HEK293 (cell line): Measurements from ENCODE around the gene AMT.

Source experiments
- CTCF ChIP-seq: fragments of 450-650 bp; formaldehyde crosslinking; IDR thresholded peaks from 2 replicates; pipeline ENCODE4 v1.5.1; 2016; ENCODE audit warnings: missing biosample characterization, missing genetic modification characterization
- KLF7 ChIP-seq: fragments of 450-650 bp; formaldehyde crosslinking; IDR thresholded peaks from 2 replicates; pipeline ENCODE4 v1.5.1; 2016; ENCODE audit warnings: missing biosample characterization, missing genetic modification characterization, borderline replicate concordance
- PRDM1 ChIP-seq: fragments of 450-650 bp; formaldehyde crosslinking; IDR thresholded peaks from 2 replicates; pipeline ENCODE4; 2016; ENCODE audit warnings: missing biosample characterization, missing genetic modification characterization
- REST ChIP-seq: fragments of 450-650 bp; formaldehyde crosslinking; IDR thresholded peaks from 2 replicates; pipeline ENCODE4 v1.5.1; 2016; ENCODE audit warnings: missing biosample characterization, missing genetic modification characterization
- ZNF148 ChIP-seq: fragments of 450-650 bp; formaldehyde crosslinking; IDR thresholded peaks from 2 replicates; pipeline ENCODE4 v1.5.0; 2017; ENCODE audit warnings: missing biosample characterization, missing genetic modification characterization, borderline replicate concordance
- ZNF311 ChIP-seq: fragments of 450-650 bp; formaldehyde crosslinking; IDR thresholded peaks from 2 replicates; pipeline ENCODE4 v1.5.1; 2017; ENCODE audit warnings: missing biosample characterization, missing genetic modification characterization, borderline replicate concordance
- ZNF350 ChIP-seq: fragments of 450-650 bp; formaldehyde crosslinking; IDR thresholded peaks from 2 replicates; pipeline ENCODE4 v1.5.0; 2017; ENCODE audit warnings: missing biosample characterization, mild to moderate bottlenecking, missing genetic modification characterization
- ZNF473 ChIP-seq: fragments of 450-650 bp; formaldehyde crosslinking; IDR thresholded peaks from 2 replicates; pipeline ENCODE4 v1.5.1; 2017; ENCODE audit warnings: missing biosample characterization, missing genetic modification characterization
- ZNF558 ChIP-seq: fragments of 450-650 bp; formaldehyde crosslinking; IDR thresholded peaks from 2 replicates; pipeline ENCODE4 v1.5.1; 2016; ENCODE audit warnings: missing biosample characterization, missing genetic modification characterization
- ZNF561 ChIP-seq: fragments of 450-650 bp; IDR thresholded peaks from 2 replicates; pipeline ENCODE4 v1.5.1; 2018; ENCODE audit warnings: missing biosample characterization, missing genetic modification characterization, borderline replicate concordance
- ZSCAN18 ChIP-seq: fragments of 450-650 bp; formaldehyde crosslinking; IDR thresholded peaks from 2 replicates; pipeline ENCODE4 v1.5.1; 2016; ENCODE audit warnings: missing biosample characterization, missing genetic modification characterization

GRCh38 chr3:49428752-49429080 lies 6.4 kb upstream of the AMT start:
- TF ChIP-seq REST (tag by site-specific recombination), result no peak
- no peak for TF ChIP-seq PRDM1
- no peak for TF ChIP-seq ZNF350
- TF ChIP-seq ZNF473 (tag by site-specific recombination), result no peak
- TF ChIP-seq ZNF148 (tag by site-specific recombination), result no peak
- no peak for TF ChIP-seq ZNF558 (tag by site-specific recombination)
- no peak for TF ChIP-seq ZNF561 (tag by site-specific recombination)
- no peak for TF ChIP-seq KLF7 (tag by site-specific recombination)
- no peak for TF ChIP-seq CTCF (tag by site-specific recombination)
- no peak for TF ChIP-seq ZSCAN18 (tag by site-specific recombination)
- no peak for TF ChIP-seq ZNF311 (tag by site-specific recombination)
